Measurements from ENCODE around the gene RAB20. TPM values are rescaled to one million over a fixed set of nuclear protein-coding genes. Genes with fewer than 3 reads are reported as not detected.

The RAB20 gene
- total and polyA plus RNA-seq, 2 of the 8 experiments (the other 6 are each of a cell fraction or from before 2014, with no cell fraction given): 14.8 to 27.9 TPM

GRCh38 chr13:110574161-110574560 is 12.6 kb upstream of the RAB20 start (continued):
- TF ChIP-seq CHD7 (IDR thresholded peaks at IDR 0.05; ENCODE audit: insufficient replicate concordance, low read length): no peak
